ENCODE results near the gene SGMS2. TPM values are rescaled to one million over a fixed set of nuclear protein-coding genes. Genes with fewer than 3 reads are reported as not detected.

SGMS2 gene
- total and polyA plus RNA-seq, 12 donors = 1.0 to 52.3 (median 15.4) TPM

DNA sequence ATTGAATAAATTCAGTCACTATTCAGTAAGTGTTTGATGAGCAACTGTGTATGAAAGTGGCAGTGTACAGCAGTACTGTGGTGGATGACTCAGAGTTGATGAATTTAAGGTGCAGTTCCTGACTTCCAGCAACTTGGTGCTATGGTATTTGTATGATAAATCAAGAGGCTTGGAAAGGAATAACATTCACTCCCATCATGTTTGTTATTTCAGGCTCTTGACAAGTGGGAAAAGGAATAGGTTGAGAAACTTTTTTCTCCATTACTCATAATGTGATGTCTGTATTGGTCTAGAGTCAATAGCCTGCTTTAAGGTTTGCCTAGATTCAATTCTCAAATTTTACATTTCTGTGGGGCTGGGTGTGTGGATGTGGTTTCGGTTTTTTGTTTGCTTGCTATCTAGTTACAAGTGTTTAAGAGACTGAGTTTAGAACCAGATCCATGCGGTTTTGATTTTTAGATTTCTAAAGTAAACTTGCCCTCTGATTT is 71.5 kb downstream of the SGMS2 start:
- Histone ChIP-seq H3K9me3 (replicated peaks in 1 of 3) (no peaks in the 10 kb centered on the region), H3K27ac (no peak overlapping the region), H3K4me1 (replicated peaks in 1 of 2) (no peaks in the 10 kb centered on the region), H3K27me3 (no peaks in the 10 kb centered on the region), H3K4me3 (no peak overlapping the region), H3K36me3 (replicated peaks in 1 of 2) (no peaks in the 10 kb centered on the region)
- DNase-seq = no peak
- 73 to 82% (median 77%) methylated on average over 2 of the region's 2 CpGs for WGBS, 4 donors
- intact Hi-C loops (cut with DNase I) = no loop called here
- TF ChIP-seq, protein P1, sequence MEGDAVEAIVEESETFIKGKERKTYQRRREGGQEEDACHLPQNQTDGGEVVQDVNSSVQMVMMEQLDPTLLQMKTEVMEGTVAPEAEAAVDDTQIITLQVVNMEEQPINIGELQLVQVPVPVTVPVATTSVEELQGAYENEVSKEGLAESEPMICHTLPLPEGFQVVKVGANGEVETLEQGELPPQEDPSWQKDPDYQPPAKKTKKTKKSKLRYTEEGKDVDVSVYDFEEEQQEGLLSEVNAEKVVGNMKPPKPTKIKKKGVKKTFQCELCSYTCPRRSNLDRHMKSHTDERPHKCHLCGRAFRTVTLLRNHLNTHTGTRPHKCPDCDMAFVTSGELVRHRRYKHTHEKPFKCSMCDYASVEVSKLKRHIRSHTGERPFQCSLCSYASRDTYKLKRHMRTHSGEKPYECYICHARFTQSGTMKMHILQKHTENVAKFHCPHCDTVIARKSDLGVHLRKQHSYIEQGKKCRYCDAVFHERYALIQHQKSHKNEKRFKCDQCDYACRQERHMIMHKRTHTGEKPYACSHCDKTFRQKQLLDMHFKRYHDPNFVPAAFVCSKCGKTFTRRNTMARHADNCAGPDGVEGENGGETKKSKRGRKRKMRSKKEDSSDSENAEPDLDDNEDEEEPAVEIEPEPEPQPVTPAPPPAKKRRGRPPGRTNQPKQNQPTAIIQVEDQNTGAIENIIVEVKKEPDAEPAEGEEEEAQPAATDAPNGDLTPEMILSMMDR (IDR thresholded peaks at IDR 0.05) = no peak
- TF ChIP-seq POLR2A (IDR thresholded peaks at IDR 0.05) = no peak

DNA sequence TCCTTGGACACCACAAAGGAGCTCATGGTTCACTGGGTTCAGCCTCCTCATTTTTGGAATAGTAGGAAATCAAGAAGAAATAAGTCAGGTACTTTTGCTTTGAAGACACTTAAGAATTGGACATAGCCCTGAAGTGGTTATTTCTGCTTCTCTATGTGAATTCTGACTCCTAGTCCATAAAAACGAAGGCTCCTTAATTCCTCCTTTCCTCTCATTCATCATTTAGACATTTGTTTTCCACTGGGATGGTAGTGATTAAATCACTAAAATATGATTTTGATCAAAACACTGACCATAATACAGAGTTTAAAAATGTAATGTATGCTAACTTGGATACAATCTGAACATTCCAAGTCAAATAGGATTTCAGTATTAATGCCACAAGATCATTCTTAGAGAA is 71.9 kb downstream of the SGMS2 start:
- H3K4me3 ChIP-seq = no peak overlapping the region
- WGBS, 4 donors = 40 to 58% (median 49%) methylated on average over 1 of the region's 1 CpG
- H3K27me3 ChIP-seq = no peaks in the 10 kb centered on the region
- no peaks in the 10 kb centered on the region for H3K9me3 ChIP-seq (replicated peaks in 1 of 3)
- intact Hi-C loops (cut with DNase I) = no loop called here
- TF ChIP-seq, protein P1 (IDR thresholded peaks at IDR 0.05) = no peak
- no peak for TF ChIP-seq POLR2A (IDR thresholded peaks at IDR 0.05)
- no peak for DNase-seq
- no peaks in the 10 kb centered on the region for H3K36me3 ChIP-seq (replicated peaks in 1 of 2)
- no peaks in the 10 kb centered on the region for H3K4me1 ChIP-seq (replicated peaks in 1 of 2)
- H3K27ac ChIP-seq = no peak overlapping the region

DNA sequence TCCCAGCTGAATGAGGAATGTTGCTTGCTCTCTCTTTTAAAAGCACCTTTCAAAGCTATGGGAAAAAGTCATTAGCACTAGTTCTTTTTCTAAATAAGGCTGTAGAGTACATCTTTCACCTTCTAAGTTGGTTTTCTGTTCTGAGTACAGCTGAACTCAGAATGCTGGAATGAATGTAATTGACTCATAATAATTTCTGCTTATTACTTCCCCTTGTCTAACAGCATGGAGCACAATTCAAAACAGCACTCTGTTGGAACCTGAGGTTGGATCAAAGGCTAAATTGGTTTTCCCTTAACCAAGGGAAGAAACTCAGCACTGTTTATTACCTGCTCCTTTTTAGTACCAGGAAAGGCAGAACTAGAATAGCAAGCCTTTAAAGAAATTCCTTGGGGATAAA is 73.1 kb downstream of the SGMS2 start:
- intact Hi-C loops (cut with DNase I) = no loop called here
- TF ChIP-seq, protein P1 (IDR thresholded peaks at IDR 0.05) = no peak

DNA sequence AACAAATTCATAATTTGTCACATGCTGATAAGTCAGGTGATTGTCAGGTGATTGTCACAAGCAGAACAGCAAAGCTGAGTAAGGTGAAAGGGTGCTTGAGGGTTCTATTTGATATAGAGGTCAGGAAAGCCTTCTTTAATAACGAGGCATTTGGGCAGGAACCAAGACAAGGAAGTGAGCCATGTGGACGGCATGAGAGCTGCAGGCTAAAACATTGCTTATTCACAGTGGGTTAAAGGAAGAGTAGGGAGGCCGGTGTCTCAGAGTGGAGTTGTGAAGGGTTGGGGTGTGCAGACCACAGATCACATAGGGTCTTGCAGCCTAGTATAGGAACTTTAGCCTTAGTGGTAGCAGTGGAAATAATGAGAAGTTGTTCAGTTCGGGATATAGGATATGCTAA is 75.3 kb downstream of the SGMS2 start:
- H3K36me3 ChIP-seq (replicated peaks in 1 of 2) = no peaks in the 10 kb centered on the region
- H3K27me3 ChIP-seq = no peaks in the 10 kb centered on the region
- no peaks in the 10 kb centered on the region for H3K4me1 ChIP-seq (replicated peaks in 1 of 2)
- H3K27ac ChIP-seq = no peak overlapping the region
- DNase-seq = no peak
- no peaks in the 10 kb centered on the region for H3K9me3 ChIP-seq (replicated peaks in 1 of 3)
- TF ChIP-seq POLR2A (IDR thresholded peaks at IDR 0.05) = no peak
- TF ChIP-seq, protein P1 (IDR thresholded peaks at IDR 0.05) = no peak
- no peak overlapping the region for H3K4me3 ChIP-seq
- 86 to 88% (median 87%) methylated on average over 4 of the region's 4 CpGs for WGBS, 4 donors
- intact Hi-C loops (cut with DNase I) = loop anchor here in 1 of 2 donors (10.0 kb wide), 1 partner anchor 85 kb away; no protein-coding TSS in a partner anchor

More for the DNA sequence above, 73.1 kb downstream of the SGMS2 start:
- no peaks in the 10 kb centered on the region for H3K9me3 ChIP-seq (replicated peaks in 1 of 3)
- no peak for DNase-seq
- no peak overlapping the region for H3K27ac ChIP-seq
- H3K36me3 ChIP-seq (replicated peaks in 1 of 2) = no peaks in the 10 kb centered on the region
- no peak overlapping the region for H3K4me3 ChIP-seq
- H3K27me3 ChIP-seq = no peaks in the 10 kb centered on the region
- no peaks in the 10 kb centered on the region for H3K4me1 ChIP-seq (replicated peaks in 1 of 2)

Measured in adrenal gland (tissue), 12 donors.